ENCODE measurements around the gene TOP3A. TPM values are rescaled to one million over a fixed set of nuclear protein-coding genes. Genes with fewer than 3 reads are reported as not detected.

TOP3A gene
- total RNA-seq, 4 donors from 2014 or later: 22.9 to 47.2 (median 27.5) TPM

- Histone ChIP-seq H3K4me1 (peaks cover 43% of the 10 kb centered on the region), H3K9me3 (no peaks in the 10 kb centered on the region), H3K4me3 (no peak overlapping the region), H3K36me3 (peaks cover 84% of the 10 kb centered on the region), H3K27me3 (no peaks in the 10 kb centered on the region), H3K27ac (peak overlapping the region; percentile 43)
- WGBS: 63% methylated on average over 3 of the region's 30 CpGs
- no peak for DNase-seq (ENCODE audit: low spot score in 2 of 2)
- TF ChIP-seq POLR2AphosphoS5 (IDR thresholded peaks at IDR 0.05): no peak
- no peak for TF ChIP-seq POLR2A (IDR thresholded peaks at IDR 0.05)
- TF ChIP-seq EP300 (IDR thresholded peaks at IDR 0.05): no peak
- TF ChIP-seq CTCF (IDR thresholded peaks at IDR 0.05): no peak
Observed at GRCh38 chr17:18247613-18248001, 67.2 kb downstream of the TOP3A start.

GRCh38 chr17:18246880-18247612 lies 67.7 kb downstream of the TOP3A start:
- H3K4me1 ChIP-seq: peaks cover 43% of the 10 kb centered on the region
- peak overlapping the region; percentile 43 for H3K27ac ChIP-seq
- H3K4me3 ChIP-seq: peak overlapping the region; percentile 33
- peaks cover 84% of the 10 kb centered on the region for H3K36me3 ChIP-seq
- TF ChIP-seq POLR2A (IDR thresholded peaks at IDR 0.05): no peak
- TF ChIP-seq POLR2AphosphoS5 (IDR thresholded peaks at IDR 0.05): no peak
- TF ChIP-seq CTCF (IDR thresholded peaks at IDR 0.05): no peak
- TF ChIP-seq EP300 (IDR thresholded peaks at IDR 0.05): no peak
- no peaks in the 10 kb centered on the region for H3K27me3 ChIP-seq
- 27% methylated on average over 14 of the region's 46 CpGs for WGBS
- peak in 1 of 2 donors; percentile 87 for DNase-seq (ENCODE audit: low spot score in 2 of 2)
- no peaks in the 10 kb centered on the region for H3K9me3 ChIP-seq

- WGBS: 71% methylated on average over 9 of the region's 24 CpGs
- H3K27me3 ChIP-seq: no peaks in the 10 kb centered on the region
- peaks cover 84% of the 10 kb centered on the region for H3K36me3 ChIP-seq
- peak overlapping the region; percentile 3 for H3K27ac ChIP-seq
- H3K4me1 ChIP-seq: peaks cover 43% of the 10 kb centered on the region
- peak overlapping the region; percentile 33 for H3K4me3 ChIP-seq
- H3K9me3 ChIP-seq: no peaks in the 10 kb centered on the region
- DNase-seq (ENCODE audit: low spot score in 2 of 2): no peak
- no peak for TF ChIP-seq POLR2AphosphoS5 (IDR thresholded peaks at IDR 0.05)
- no peak for TF ChIP-seq CTCF (IDR thresholded peaks at IDR 0.05)
- no peak for TF ChIP-seq EP300 (IDR thresholded peaks at IDR 0.05)
- no peak for TF ChIP-seq POLR2A (IDR thresholded peaks at IDR 0.05)
Observed at GRCh38 chr17:18246109-18246725, 68.6 kb downstream of the TOP3A start.

- peaks cover 35% of the 10 kb centered on the region for H3K4me1 ChIP-seq
- DNase-seq (ENCODE audit: low spot score in 2 of 2): no peak
- no peaks in the 10 kb centered on the region for H3K9me3 ChIP-seq
- no peaks in the 10 kb centered on the region for H3K27me3 ChIP-seq
- no peak overlapping the region for H3K4me3 ChIP-seq
- no peak for TF ChIP-seq POLR2A (IDR thresholded peaks at IDR 0.05)
- no peak for TF ChIP-seq EP300 (IDR thresholded peaks at IDR 0.05)
- no peak for TF ChIP-seq POLR2AphosphoS5 (IDR thresholded peaks at IDR 0.05)
- TF ChIP-seq CTCF (IDR thresholded peaks at IDR 0.05): no peak
- peaks cover 84% of the 10 kb centered on the region for H3K36me3 ChIP-seq
- H3K27ac ChIP-seq: no peak overlapping the region
- WGBS: 86% methylated on average over 15 of the region's 21 CpGs
Observed at GRCh38 chr17:18245038-18245776, 69.6 kb downstream of the TOP3A start.
